BE2C (cell line): ENCODE measurements around the gene NR3C1.

Experiments
- DNase-seq: peaks from one replicate; pipeline ENCODE4 v3.0.0-alpha.2; 2020
- H3K27me3 ChIP-seq: fragments of 250-450 bp; sonication (Bioruptor Pico); 2 replicates; pipeline ENCODE4 v1.5.1; 2020; ENCODE audit warnings: mild to moderate bottlenecking
- H3K36me3 ChIP-seq: fragments of 250-450 bp; sonication (Bioruptor Pico); 2 replicates; pipeline ENCODE4 v1.5.1; 2020; ENCODE audit warnings: mild to moderate bottlenecking
- H3K4me1 ChIP-seq: fragments of 250-450 bp; sonication (Bioruptor Pico); 2 replicates; pipeline ENCODE4 v1.5.1; 2020
- H3K4me3 ChIP-seq: 2 replicates; pipeline ENCODE4 v1.5.1; 2011; ENCODE audit warnings: low read depth, low read length
- H3K9me3 ChIP-seq: fragments of 250-450 bp; sonication (Bioruptor Pico); 2 replicates; pipeline ENCODE4 v1.5.1; 2020
- TF ChIP-seq, protein P1 (sequence below): IDR thresholded peaks from 2 replicates; pipeline ENCODE4 v1.5.1; 2012; ENCODE audit warnings: mild to moderate bottlenecking, low read depth, low read length

Gene NR3C1

DNA sequence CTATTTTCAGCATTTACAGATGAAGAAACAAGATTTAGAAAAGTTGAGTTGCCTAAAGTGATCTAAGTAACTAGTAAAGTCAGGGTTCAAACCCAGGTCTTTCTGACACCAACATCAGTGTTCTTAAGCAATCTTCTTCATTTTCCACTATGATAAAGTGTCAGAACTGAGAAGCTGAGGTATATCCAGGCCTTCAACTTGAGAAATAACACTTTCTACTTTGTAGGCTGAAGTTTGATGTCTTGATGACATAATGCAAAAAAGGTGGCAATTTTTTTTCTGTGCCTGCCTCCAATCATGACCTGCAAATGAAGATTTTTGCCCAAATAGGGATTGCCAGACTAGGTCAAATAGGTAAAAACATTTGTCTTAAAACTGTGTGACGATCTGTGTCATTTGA lies 81.3 kb downstream of the NR3C1 start:
- H3K27me3 ChIP-seq = no peaks in the 10 kb centered on the region
- no peaks in the 10 kb centered on the region for H3K4me1 ChIP-seq
- TF ChIP-seq, protein P1, sequence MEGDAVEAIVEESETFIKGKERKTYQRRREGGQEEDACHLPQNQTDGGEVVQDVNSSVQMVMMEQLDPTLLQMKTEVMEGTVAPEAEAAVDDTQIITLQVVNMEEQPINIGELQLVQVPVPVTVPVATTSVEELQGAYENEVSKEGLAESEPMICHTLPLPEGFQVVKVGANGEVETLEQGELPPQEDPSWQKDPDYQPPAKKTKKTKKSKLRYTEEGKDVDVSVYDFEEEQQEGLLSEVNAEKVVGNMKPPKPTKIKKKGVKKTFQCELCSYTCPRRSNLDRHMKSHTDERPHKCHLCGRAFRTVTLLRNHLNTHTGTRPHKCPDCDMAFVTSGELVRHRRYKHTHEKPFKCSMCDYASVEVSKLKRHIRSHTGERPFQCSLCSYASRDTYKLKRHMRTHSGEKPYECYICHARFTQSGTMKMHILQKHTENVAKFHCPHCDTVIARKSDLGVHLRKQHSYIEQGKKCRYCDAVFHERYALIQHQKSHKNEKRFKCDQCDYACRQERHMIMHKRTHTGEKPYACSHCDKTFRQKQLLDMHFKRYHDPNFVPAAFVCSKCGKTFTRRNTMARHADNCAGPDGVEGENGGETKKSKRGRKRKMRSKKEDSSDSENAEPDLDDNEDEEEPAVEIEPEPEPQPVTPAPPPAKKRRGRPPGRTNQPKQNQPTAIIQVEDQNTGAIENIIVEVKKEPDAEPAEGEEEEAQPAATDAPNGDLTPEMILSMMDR = no peak
- no peaks in the 10 kb centered on the region for H3K9me3 ChIP-seq
- no peaks in the 10 kb centered on the region for H3K36me3 ChIP-seq
- no peak overlapping the region for H3K4me3 ChIP-seq
- DNase-seq = no peak

DNA sequence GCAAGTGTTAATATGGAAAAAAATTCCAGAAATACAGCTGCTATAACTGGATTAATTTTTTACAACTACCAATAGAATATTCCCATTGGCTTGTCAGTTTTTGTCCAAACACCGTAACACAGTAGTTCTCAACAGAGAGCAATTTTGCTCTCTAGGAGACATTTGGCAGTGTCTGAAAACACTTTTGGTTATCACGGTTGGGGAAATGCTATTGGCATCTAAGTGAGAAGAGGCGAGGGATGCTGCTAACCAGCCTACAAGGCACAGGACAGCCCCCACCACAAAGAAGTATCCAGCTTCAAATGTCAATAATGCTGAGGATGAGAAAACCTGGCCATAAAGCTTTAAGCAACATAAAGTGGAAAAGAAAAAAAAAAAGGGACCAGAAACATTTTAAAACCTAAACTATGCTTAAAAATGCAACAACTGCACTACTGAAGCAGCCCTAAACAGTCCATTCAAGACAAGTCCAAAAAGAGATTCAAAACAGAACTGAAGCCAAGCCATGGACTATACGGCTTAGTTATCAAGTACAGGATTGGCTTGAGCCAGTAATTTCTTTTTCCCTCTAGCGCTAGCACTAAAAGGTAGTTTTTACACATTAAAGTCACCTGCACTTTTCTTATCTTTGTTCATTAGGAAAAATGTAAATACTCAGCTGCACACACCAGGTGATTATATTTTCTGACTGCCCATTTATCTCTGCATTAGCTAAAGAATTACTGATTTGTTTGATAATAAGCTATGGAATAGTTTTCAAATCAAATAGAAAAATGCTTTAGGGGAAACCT lies 83.9 kb downstream of the NR3C1 start:
- Histone ChIP-seq H3K27me3 (no peaks in the 10 kb centered on the region), H3K9me3 (no peaks in the 10 kb centered on the region), H3K36me3 (no peaks in the 10 kb centered on the region), H3K4me1 (peaks cover 5% of the 10 kb centered on the region), H3K4me3 (no peak overlapping the region)
- no peak for DNase-seq
- TF ChIP-seq, protein P1 = no peak

DNA sequence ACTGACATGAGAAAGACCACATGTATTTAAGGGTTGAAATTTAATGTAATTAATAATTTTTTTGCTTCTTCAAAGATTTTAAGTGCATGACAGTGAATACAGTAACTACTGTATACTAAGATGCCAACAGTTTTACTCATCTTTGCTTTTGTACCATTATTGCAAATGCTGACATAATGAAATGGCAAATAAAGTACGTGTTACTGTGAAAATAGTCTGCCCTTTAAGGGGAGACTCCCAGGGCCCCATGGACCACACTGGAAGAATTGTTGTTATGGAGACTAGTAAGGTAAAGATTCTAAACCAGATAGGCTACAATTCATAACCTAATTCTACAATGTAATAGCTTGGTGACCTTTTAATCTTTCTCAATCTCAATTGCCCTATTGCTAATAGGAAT lies 84.7 kb downstream of the NR3C1 start:
- Histone ChIP-seq H3K4me1 (peaks cover 5% of the 10 kb centered on the region), H3K27me3 (no peaks in the 10 kb centered on the region), H3K4me3 (no peak overlapping the region), H3K9me3 (no peaks in the 10 kb centered on the region), H3K36me3 (no peaks in the 10 kb centered on the region)
- DNase-seq = no peak
- TF ChIP-seq, protein P1 = no peak

DNA sequence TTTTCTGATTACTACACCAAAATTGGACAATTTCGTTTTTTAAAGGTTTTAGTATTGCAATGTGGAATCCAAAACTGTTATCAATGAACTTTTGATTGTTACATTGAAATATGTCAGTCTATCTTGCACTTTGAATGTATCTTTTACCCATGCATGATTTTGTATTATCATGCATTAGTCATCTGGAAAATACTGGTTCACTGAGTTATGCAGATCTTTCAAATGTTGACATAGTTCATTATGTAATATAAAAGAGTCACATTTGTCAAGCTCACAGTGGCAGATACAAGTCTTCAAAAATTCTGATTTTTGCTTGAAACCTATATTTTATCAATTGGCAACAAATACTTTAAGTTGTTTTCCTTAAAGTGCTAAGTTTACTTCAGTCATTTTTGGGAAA lies 85.2 kb downstream of the NR3C1 start:
- Histone ChIP-seq H3K27me3 (no peaks in the 10 kb centered on the region), H3K4me1 (peaks cover 5% of the 10 kb centered on the region), H3K36me3 (no peaks in the 10 kb centered on the region), H3K4me3 (no peak overlapping the region), H3K9me3 (no peaks in the 10 kb centered on the region)
- TF ChIP-seq, protein P1 = no peak
- no peak for DNase-seq

DNA sequence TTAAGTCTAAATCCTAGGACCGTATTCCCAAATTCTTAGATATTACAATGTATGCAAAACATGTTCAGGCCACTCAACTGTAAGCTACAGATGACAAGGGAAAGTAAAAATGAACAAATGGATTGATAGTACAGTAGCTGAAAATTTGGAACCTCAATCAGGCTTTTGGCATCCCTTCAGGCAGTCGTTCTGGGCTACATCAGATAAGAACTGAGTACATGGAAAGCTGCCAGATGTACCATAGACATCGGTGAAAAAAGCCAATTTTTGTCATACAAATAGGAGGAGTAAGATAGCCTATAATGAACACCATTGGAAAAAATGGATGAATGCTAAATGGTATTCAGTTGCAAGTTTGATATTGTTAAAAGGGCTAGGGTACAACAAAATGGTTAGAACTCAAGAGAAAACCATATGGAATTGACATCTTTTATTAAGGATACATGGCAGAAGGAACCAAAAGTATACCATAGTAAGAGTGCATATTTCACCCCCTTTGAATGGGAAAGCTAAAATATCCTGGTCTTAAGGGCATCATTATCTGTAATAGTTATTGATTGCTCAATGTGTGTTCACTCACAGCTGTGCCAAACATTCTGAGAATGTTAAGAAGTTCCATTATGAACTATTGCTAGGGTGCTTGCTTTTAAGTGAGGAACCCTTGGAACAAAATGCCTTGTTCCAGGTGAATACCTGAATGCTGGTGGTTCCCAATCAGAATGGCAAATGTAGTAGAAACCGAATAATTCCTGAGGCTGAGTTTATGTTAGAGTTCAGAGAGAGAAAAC lies 86.4 kb downstream of the NR3C1 start:
- DNase-seq = no peak
- peaks cover 5% of the 10 kb centered on the region for H3K4me1 ChIP-seq
- no peaks in the 10 kb centered on the region for H3K27me3 ChIP-seq
- no peak overlapping the region for H3K4me3 ChIP-seq
- TF ChIP-seq, protein P1 = no peak
- no peaks in the 10 kb centered on the region for H3K36me3 ChIP-seq
- no peaks in the 10 kb centered on the region for H3K9me3 ChIP-seq

DNA sequence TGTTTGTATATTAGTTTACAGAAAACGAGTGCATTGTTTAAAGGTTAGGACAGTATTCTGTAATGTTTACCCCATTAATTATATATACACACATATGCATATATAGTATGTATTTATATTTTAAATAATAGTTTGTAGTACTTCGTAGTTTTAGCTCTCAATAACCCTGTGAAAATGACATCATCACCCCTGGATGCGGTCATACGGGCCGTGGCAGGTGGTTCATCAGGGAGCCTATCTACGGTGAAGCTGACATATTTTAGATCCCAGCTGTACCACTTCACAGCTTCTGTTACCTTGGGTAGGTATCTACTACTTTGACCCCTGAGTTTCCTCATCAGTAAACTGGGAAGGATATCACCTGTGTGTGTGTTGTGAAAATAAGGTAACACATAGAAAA lies 87.1 kb downstream of the NR3C1 start:
- Histone ChIP-seq H3K4me1 (peaks cover 5% of the 10 kb centered on the region), H3K9me3 (no peaks in the 10 kb centered on the region), H3K4me3 (no peak overlapping the region), H3K36me3 (no peaks in the 10 kb centered on the region), H3K27me3 (no peaks in the 10 kb centered on the region)
- TF ChIP-seq, protein P1 = no peak
- no peak for DNase-seq
